Thymus (tissue), 11 donors: ENCODE data around the gene IL1RN. TPM values are rescaled to one million over a fixed set of nuclear protein-coding genes. Genes with fewer than 3 reads are reported as not detected.

ENCODE experiments used
- DNase-seq, 9 donors: peaks; one replicate each; pipeline ENCODE4 v3.0.0-alpha.2; 2013; ENCODE audit warnings: low spot score in 9 of 9, low read depth in 6 of 9, missing footprints in 1 of 9
- H3K27ac ChIP-seq, 2 donors: one replicate each; pipeline ENCODE4 v1.5.1; 2013; ENCODE audit warnings: control low read depth in 1 of 2, low read depth in 1 of 2, low read length in 1 of 2, mild to moderate bottlenecking in 1 of 2, moderate library complexity in 1 of 2
- H3K27me3 ChIP-seq, 2 donors: one replicate each; pipeline ENCODE4 v1.5.1; 2013; ENCODE audit warnings: low read length in 1 of 2; ENCODE audit not compliant: control insufficient read depth in 2 of 2, insufficient read depth in 1 of 2
- H3K36me3 ChIP-seq, 2 donors: one replicate each; pipeline ENCODE4 v1.5.1; 2013; ENCODE audit warnings: low read length in 1 of 2, mild to moderate bottlenecking in 1 of 2, moderate library complexity in 1 of 2; ENCODE audit not compliant: control insufficient read depth in 2 of 2, insufficient read depth in 2 of 2
- H3K4me1 ChIP-seq, 2 donors: one replicate each; pipeline ENCODE4 v1.5.1; 2013; ENCODE audit warnings: low read length in 2 of 2; ENCODE audit not compliant: control insufficient read depth in 2 of 2, insufficient read depth in 2 of 2
- H3K4me3 ChIP-seq, 2 donors: one replicate each; pipeline ENCODE4 v1.5.1; 2013; ENCODE audit warnings: low read length in 2 of 2, control low read depth in 1 of 2, mild to moderate bottlenecking in 1 of 2
- H3K9me3 ChIP-seq, 2 donors: one replicate each; pipeline ENCODE4 v1.5.1; 2013; ENCODE audit warnings: low read length in 1 of 2, mild to moderate bottlenecking in 1 of 2; ENCODE audit not compliant: control insufficient read depth in 2 of 2, insufficient read depth in 1 of 2
- WGBS: extraction: QIAGEN DNeasy Blood & Tissue Kit; methylation state at CpG from one replicate; pipeline ENCODE4 v1.1.7; 2013; 5-methylcytosine and 5-hydroxymethylcytosine counted together
- polyA plus RNA-seq: library from polyadenylated mRNA; stranded (reverse); fragments of 200-250 nt; gene quantifications from one replicate; pipeline ENCODE4 v1.2.3, GENCODE V29; 2013
- total RNA-seq: library from RNA; stranded (reverse); fragments of 120-200 nt; gene quantifications from one replicate; pipeline ENCODE4 v1.2.4, GENCODE V29; 2013
- donor health status: healthy.

IL1RN gene
- total and polyA plus RNA-seq, 2 donors: 2.7 to 16.9 TPM

DNA sequence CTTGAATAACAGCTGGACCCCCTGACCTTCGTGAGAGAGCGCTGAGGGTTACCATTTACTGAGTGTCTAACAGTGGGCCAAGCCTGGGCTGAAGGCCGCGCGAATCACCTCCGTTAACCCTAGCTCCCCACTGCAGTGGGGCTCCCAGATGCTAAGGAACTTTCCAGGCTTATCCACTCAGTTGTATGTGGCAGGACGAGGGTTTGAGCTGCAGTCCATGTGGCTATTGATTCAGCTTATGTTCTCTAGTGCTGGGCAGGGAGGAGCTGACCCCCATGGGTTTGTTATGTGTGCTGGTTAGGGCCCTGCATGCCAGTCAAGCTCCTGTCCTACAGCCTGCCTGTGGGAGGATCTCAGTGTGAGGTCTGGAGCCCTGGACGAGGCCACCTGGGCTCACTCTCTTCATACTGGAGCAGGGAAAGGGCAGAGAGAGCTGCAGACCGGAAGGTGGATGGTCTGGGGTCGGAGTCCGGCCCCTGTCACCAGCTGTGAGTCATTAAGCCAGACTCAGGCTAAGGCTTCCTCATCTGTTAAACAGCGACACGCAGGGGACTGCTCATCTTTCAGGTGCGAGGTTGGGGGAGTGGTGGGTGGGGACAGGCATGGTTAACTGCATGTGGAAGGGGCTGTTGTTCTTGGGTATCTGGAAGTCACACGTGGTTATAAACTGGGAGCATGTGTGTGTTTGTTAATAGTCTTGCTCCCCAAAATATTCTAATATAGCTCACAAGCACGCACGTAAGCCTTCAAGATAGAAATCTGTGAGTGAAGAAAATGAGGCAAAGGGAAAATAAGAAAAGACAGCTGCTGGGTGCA lies 52.9 kb downstream of the IL1RN start:
- Histone ChIP-seq H3K36me3 (peaks cover 60 to 75% of the 10 kb centered on the region in 2 donors), H3K9me3 (no peaks in the 10 kb centered on the region), H3K27me3 (no peaks in the 10 kb centered on the region), H3K4me3 (no peak overlapping the region), H3K4me1 (peaks cover 44 to 83% of the 10 kb centered on the region in 2 donors), H3K27ac (peak overlapping the region; percentile 30 to 55)
- no peak for DNase-seq
- 88% methylated on average over 17 of the region's 17 CpGs for WGBS

DNA sequence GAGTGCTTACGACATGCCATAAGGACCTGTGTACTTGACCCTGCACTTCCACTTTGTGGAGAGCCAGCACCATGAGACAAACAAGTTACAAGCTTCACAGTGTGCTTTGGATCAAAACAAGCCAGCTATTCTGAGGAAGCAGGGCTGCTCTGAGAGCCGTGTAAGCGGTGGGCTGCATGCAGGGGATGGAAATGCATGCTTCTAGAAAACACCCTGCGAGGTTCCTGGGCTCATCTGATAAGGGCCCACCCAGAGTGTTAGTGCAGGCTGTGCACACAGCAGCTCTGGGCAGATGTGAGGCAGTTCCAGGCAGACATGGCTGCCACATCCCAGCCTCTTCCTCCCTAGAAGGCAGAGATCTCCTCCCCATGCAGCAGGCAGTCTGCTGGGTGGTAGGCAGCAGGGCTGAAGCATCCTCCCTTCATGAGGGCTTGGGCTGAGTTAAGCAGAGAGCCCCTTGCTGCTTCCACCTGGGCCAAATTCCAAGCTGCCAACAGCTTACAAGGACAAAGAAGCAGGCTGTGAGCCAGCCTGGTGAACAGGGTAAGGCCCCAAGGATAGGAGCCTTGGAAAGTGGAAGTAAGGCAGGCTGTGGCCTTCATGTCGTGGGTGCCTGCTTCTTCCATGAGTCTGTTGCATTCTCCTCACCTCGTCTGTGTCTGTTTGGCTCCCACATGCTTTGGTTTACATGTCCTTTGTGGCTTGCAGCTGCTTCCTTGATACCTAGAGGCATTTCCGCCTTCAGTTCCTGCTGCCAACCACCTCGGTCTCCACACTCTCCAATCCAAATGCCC lies 54.1 kb downstream of the IL1RN start:
- 27% methylated on average over 8 of the region's 8 CpGs for WGBS
- peak overlapping the region; percentile 50 to 72 for H3K27ac ChIP-seq
- H3K4me1 ChIP-seq: peaks cover 44 to 72% of the 10 kb centered on the region in 2 donors
- peaks cover 71 to 86% of the 10 kb centered on the region in 2 donors for H3K36me3 ChIP-seq
- no peaks in the 10 kb centered on the region for H3K27me3 ChIP-seq
- H3K4me3 ChIP-seq: no peak overlapping the region
- H3K9me3 ChIP-seq: no peaks in the 10 kb centered on the region
- peak in 1 of 9 donors; percentile 47 for DNase-seq

DNA sequence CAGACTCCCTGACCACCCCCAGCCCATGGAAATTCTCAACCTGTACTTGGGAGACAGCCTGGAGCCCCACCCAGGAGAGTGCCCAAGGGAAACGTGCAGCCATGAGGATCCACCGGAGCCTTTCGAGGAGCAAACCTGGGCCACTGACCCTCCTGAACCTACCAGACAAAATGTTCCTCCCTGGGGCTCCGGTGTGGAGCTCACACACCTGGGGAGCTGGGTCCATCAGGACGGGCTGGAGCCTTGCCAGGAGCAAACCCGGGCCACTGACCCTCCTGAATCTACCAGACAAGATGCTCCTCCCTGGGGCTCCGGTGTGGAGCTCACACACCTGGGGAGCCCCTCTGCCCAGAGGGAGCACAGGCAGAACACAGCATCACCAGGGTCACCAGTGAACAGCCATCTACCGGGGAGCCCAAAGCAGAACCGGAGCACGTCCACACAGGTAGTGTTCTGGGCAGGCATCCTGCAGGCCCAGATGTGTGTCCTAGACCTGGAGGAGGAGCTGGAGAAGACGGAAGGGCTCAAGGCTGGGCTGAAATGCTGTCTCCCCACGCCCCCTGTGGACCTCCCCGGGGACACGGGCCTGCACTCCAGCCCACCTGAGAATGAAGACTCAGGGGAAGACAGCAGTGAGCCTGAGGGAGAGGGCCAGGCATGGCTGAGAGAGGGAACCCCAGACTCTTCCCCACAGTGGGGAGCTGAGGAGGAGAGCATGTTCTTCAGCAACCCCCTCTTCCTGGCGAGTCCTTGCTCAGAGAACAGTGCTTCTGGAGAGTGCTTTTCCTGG lies 55.3 kb downstream of the IL1RN start:
- no peaks in the 10 kb centered on the region for H3K27me3 ChIP-seq
- peaks cover 37 to 60% of the 10 kb centered on the region in 2 donors for H3K4me1 ChIP-seq
- no peak for DNase-seq
- H3K4me3 ChIP-seq: no peak overlapping the region
- H3K27ac ChIP-seq: no peak overlapping the region
- no peaks in the 10 kb centered on the region for H3K9me3 ChIP-seq
- peaks cover 75 to 86% of the 10 kb centered on the region in 2 donors for H3K36me3 ChIP-seq
- WGBS: 97% methylated on average over 15 of the region's 15 CpGs

DNA sequence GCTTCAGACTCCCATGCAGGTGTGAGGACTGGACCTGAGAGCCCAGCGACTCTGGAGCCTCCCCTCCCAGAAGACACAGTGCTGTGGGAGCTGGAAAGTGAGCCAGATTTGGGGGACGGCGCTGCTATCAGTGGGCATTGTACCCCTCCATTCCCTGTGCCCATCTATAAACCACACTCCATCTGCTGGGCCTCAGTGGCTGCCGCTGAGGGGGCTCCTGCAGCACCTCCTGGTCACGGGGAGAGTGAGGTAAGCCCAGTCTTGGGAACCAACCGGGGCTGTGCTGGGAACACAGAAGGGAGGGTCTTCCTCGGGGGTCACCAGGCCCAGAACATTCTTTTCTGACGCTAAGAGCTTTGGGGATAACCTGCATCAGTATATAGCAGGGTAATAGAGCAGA lies 55.9 kb downstream of the IL1RN start:
- 98% methylated on average over 8 of the region's 8 CpGs for WGBS
- no peaks in the 10 kb centered on the region for H3K9me3 ChIP-seq
- peaks cover 77 to 89% of the 10 kb centered on the region in 2 donors for H3K36me3 ChIP-seq
- H3K4me3 ChIP-seq: no peak overlapping the region
- peaks cover 35 to 54% of the 10 kb centered on the region in 2 donors for H3K4me1 ChIP-seq
- no peak overlapping the region for H3K27ac ChIP-seq
- no peaks in the 10 kb centered on the region for H3K27me3 ChIP-seq
- no peak for DNase-seq

Other genes with a start within 250 kb of the IL1RN start
- 0.09 TPM for gene IL37, start 216.4 kb upstream of the IL1RN start, total RNA-seq
- gene IL37, start 216.4 kb upstream of the IL1RN start, polyA plus RNA-seq: 0.43 TPM
- 0.24 TPM for gene IL36G, start 149.6 kb upstream of the IL1RN start, total RNA-seq
- gene IL36G, start 149.6 kb upstream of the IL1RN start, polyA plus RNA-seq: 2.7 TPM
- gene IL36A, start 122.1 kb upstream of the IL1RN start, total RNA-seq: 0.99 TPM
- 0.30 TPM for gene IL36A, start 122.1 kb upstream of the IL1RN start, polyA plus RNA-seq
- gene IL36B, start 74.7 kb upstream of the IL1RN start, total RNA-seq: not detected
- 0.11 TPM for gene IL36B, start 74.7 kb upstream of the IL1RN start, polyA plus RNA-seq
- 0.09 TPM for gene IL36RN, start 68.4 kb upstream of the IL1RN start, total RNA-seq
- gene IL36RN, start 68.4 kb upstream of the IL1RN start, polyA plus RNA-seq: 2.4 TPM
- gene IL1F10, start 59.6 kb upstream of the IL1RN start, total RNA-seq: not detected
- gene IL1F10, start 59.6 kb upstream of the IL1RN start, polyA plus RNA-seq: 1.1 TPM
- gene PSD4, start 46.4 kb downstream of the IL1RN start, total RNA-seq: 81.8 TPM
- 92.1 TPM for gene PSD4, start 46.4 kb downstream of the IL1RN start, polyA plus RNA-seq
- 0.19 TPM for gene PAX8, start 151.3 kb downstream of the IL1RN start, total RNA-seq
- gene PAX8, start 151.3 kb downstream of the IL1RN start, polyA plus RNA-seq: 0.41 TPM